SK-N-SH treated with all-trans-retinoic acid at 6 μM for 48 hours (cell line): ENCODE measurements around the gene HCN2.
A peak's percentile ranks its signal among the peaks of the same experiment; 100 is the strongest.

Experiments used
- ATAC-seq: fragments of 200-7000 bp; cut with Tn5 transposase; 3 replicates; pipeline ENCODE4 v1.9.1; 2020; ENCODE audit warnings: mild to moderate bottlenecking, moderate library complexity
- ARNTL ChIP-seq: fragments of 450-650 bp; formaldehyde crosslinking; IDR thresholded peaks from 2 replicates; pipeline ENCODE4 v1.5.0; 2020; ENCODE audit warnings: low read depth, mild to moderate bottlenecking, moderate library complexity, borderline replicate concordance
- CREB5 ChIP-seq: fragments of 250-450 bp; sonication (Bioruptor Pico); IDR thresholded peaks from 2 replicates; pipeline ENCODE4 v1.5.1; 2020; ENCODE audit warnings: low read depth, mild to moderate bottlenecking, moderate library complexity
- CSDC2 ChIP-seq: fragments of 250-450 bp; sonication (Bioruptor Pico); IDR thresholded peaks from 2 replicates; pipeline ENCODE4 v1.5.0; 2020; ENCODE audit warnings: mild to moderate bottlenecking, moderate library complexity
- ESRRG ChIP-seq: fragments of 250-450 bp; sonication (Bioruptor Pico); IDR thresholded peaks from 2 replicates; pipeline ENCODE4 v1.6.1; 2021; ENCODE audit warnings: mild to moderate bottlenecking
- ISL1 ChIP-seq: fragments of 250-450 bp; sonication (Bioruptor Pico); IDR thresholded peaks from 2 replicates; pipeline ENCODE4 v2.1.2; 2022; ENCODE audit warnings: mild to moderate bottlenecking, moderate library complexity
- OSR1 ChIP-seq: fragments of 250-450 bp; sonication (Bioruptor Pico); IDR thresholded peaks from 2 replicates; pipeline ENCODE4 v1.8.0; 2022; ENCODE audit warnings: moderate library complexity, mild to moderate bottlenecking, inconsistent platforms
- POU6F1 ChIP-seq: fragments of 250-450 bp; sonication (Bioruptor Pico); IDR thresholded peaks from 2 replicates; pipeline ENCODE4 v1.8.0; 2021; ENCODE audit warnings: low read depth, mild to moderate bottlenecking, moderate library complexity, borderline replicate concordance
- PPARA ChIP-seq: fragments of 250-450 bp; sonication (Bioruptor Pico); IDR thresholded peaks from 2 replicates; pipeline ENCODE4 v1.5.0; 2020; ENCODE audit warnings: mild to moderate bottlenecking, borderline replicate concordance
- RARB ChIP-seq: fragments of 250-450 bp; sonication (Bioruptor Pico); IDR thresholded peaks from 2 replicates; pipeline ENCODE4 v1.8.0; 2021; ENCODE audit warnings: mild to moderate bottlenecking, moderate library complexity
- SNAI2 ChIP-seq: fragments of 250-450 bp; sonication (Bioruptor Pico); IDR thresholded peaks from 2 replicates; pipeline ENCODE4 v1.5.0; 2020; ENCODE audit warnings: mild to moderate bottlenecking, moderate library complexity
- TCF4 ChIP-seq: fragments of 250-450 bp; sonication (Bioruptor Pico); IDR thresholded peaks from 2 replicates; pipeline ENCODE4 v1.8.0; 2021; ENCODE audit warnings: mild to moderate bottlenecking, moderate library complexity, borderline replicate concordance
- TSHZ2 ChIP-seq: fragments of 250-450 bp; sonication (Bioruptor Pico); IDR thresholded peaks from 2 replicates; pipeline ENCODE4 v1.5.0; 2020; ENCODE audit warnings: mild to moderate bottlenecking, moderate library complexity
- ZC3H10 ChIP-seq: fragments of 250-450 bp; sonication (Bioruptor Pico); IDR thresholded peaks from 2 replicates; pipeline ENCODE4 v1.5.1; 2021; ENCODE audit warnings: mild to moderate bottlenecking, moderate library complexity
- ZFP3 ChIP-seq: fragments of 250-450 bp; sonication (Bioruptor Pico); IDR thresholded peaks from 2 replicates; pipeline ENCODE4 v1.5.0; 2020; ENCODE audit warnings: mild to moderate bottlenecking, moderate library complexity
- ZFP30 ChIP-seq: fragments of 450-650 bp; formaldehyde crosslinking; IDR thresholded peaks from 2 replicates; pipeline ENCODE4 v1.5.0; 2022; ENCODE audit warnings: mild to moderate bottlenecking, moderate library complexity
- ZNF565 ChIP-seq: fragments of 450-650 bp; formaldehyde crosslinking; conservative IDR thresholded peaks from 2 replicates; pipeline ENCODE4 v1.5.0; 2020; ENCODE audit warnings: low read depth, mild to moderate bottlenecking, moderate library complexity
- ZNF70 ChIP-seq: fragments of 450-650 bp; formaldehyde crosslinking; IDR thresholded peaks from 2 replicates; pipeline ENCODE4 v1.5.0; 2020; ENCODE audit warnings: mild to moderate bottlenecking, moderate library complexity
- ZNF8 ChIP-seq: fragments of 450-650 bp; formaldehyde crosslinking; IDR thresholded peaks from 2 replicates; pipeline ENCODE4 v1.5.0; 2020; ENCODE audit warnings: mild to moderate bottlenecking, moderate library complexity

The HCN2 gene

GRCh38 chr19:574658-575526 is 14.8 kb upstream of the HCN2 start (continued):
- TF ChIP-seq CREB5 (CRISPR knock-in tag) (no peak), PPARA (CRISPR knock-in tag) (no peak), ESRRG (no peak)
- TF ChIP-seq, all 23 proteins: peak for 0

GRCh38 chr19:575527-576506 is 13.9 kb upstream of the HCN2 start:
- ATAC-seq: peak; percentile 57
- no peak for TF ChIP-seq ZNF8
- TF ChIP-seq ZFP3: 0 out of 2 replicates have a peak, but pooled peaks have one; percentile 32

GRCh38 chr19:576768-577438 is 12.8 kb upstream of the HCN2 start:
- no peak for ATAC-seq
- TF ChIP-seq TSHZ2 (CRISPR knock-in tag) (no peak), ARNTL (CRISPR knock-in tag) (no peak), SNAI2 (CRISPR knock-in tag) (no peak), ZFP3 (no peak), ISL1 (CRISPR knock-in tag) (no peak), POU6F1 (no peak), RARB (CRISPR knock-in tag) (no peak), ZC3H10 (CRISPR knock-in tag) (no peak), OSR1 (CRISPR knock-in tag) (no peak), ZNF565 (CRISPR knock-in tag) (no peak), CREB5 (CRISPR knock-in tag) (no peak)

GRCh38 chr19:577439-578392 is 12.0 kb upstream of the HCN2 start:
- no peak for ATAC-seq
- no peak for TF ChIP-seq CSDC2 (CRISPR knock-in tag)
- no peak for TF ChIP-seq OSR1 (CRISPR knock-in tag)
- no peak for TF ChIP-seq ZFP3
- no peak for TF ChIP-seq SNAI2 (CRISPR knock-in tag)
- no peak for TF ChIP-seq ZNF70 (CRISPR knock-in tag)
- TF ChIP-seq ARNTL (CRISPR knock-in tag): no peak
- TF ChIP-seq ZFP30 (CRISPR knock-in tag): no peak
- TF ChIP-seq TSHZ2 (CRISPR knock-in tag): no peak
- TF ChIP-seq POU6F1: no peak
- no peak for TF ChIP-seq TCF4
- TF ChIP-seq ESRRG: no peak
